GM18499 (cell line): Measurements from ENCODE around the gene ZBTB7C.
"Not testable (repeated sequence)": the region's sequence is repeated elsewhere in the genome, so short reads cannot be mapped to it uniquely, and the experiment has no call there.

ENCODE experiments used
- ATAC-seq: cut with Tn5 transposase; IDR thresholded peaks from one replicate; pipeline ENCODE4 v1.9.1; 2021; ENCODE audit warnings: moderate number of reproducible peaks; ENCODE audit not compliant: insufficient read depth, unreplicated experiment

Gene ZBTB7C

DNA sequence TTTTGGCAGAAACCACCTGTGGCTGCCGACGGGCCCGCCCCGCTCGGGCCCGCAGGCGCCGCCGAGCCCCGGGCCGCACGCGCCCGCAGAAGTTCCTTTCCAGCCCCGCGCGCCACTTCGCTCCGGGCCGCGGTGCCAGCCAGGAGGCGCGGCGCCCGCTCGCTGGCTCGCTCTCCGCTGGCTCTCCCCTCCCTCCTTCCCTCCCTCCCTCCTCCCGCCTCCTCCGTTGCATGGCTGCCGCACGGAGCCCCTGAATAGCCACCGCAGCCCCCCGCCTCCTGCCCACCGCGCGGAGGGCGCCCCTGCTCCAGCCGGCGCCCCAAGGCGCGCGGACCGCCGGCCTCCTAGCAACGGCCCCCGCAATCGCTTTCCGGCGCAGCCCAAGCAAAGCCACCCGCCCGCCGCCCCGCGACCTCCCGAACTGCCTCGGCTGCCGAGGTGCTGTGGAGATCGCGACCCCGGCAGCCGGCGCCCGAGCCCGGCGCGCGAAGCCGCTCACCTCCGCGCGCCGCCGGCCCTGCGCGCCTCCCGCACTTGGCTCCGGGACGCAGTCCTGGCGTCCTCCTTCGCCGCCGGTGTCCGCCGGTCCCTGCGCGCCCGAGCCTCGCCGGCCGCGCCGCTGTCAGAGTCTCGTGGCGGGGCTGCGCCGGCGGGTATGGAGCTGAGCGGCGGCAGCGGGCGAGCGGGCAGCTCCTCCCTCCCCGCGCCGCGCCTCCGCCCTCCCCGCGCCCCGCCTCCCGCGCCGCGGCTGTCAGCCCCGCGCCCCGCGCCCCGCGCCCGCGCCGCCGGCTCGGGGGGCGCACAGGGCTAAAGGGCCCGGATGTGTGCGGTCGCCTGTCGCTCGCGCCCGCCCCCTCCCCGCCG is at the start of gene ZBTB7C:
Gene ZBTB7C, minus strand, starts transcription at position 657 of the 864 bp plus-strand sequence.
- no peak for ATAC-seq

- ATAC-seq: no peak
Measured at GRCh38 chr18:48456838-48457237, 47.7 kb upstream of the ZBTB7C start.

GRCh38 chr18:48455555-48456478 is 46.6 kb upstream of the ZBTB7C start:
- ATAC-seq: no peak

DNA sequence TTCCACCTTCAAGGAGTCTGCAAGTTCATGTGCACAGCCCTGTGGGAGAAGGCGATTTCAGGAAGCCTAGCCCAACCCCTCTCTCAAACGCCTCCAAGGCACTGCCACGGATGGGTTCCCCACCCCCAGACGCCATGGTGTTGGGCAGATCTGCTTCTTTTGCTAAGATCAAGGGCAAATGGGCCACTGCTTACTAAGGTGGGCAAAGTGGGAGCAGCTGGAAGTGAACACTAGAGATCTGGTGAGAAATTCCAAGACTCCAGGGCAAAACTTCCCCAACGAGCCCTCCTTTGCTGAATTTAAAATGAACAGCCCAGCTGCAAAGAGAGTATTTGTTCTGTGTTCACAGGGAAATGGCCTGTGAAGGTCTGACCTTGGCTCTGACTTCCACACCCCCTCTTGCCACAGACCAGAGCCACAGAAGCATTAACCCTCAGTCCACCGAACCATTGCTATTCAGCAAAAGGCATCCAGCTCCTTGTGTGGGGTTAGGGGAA is 45.1 kb upstream of the ZBTB7C start:
- no peak for ATAC-seq

GRCh38 chr18:48453330-48454066 is 44.3 kb upstream of the ZBTB7C start:
- no peak for ATAC-seq

DNA sequence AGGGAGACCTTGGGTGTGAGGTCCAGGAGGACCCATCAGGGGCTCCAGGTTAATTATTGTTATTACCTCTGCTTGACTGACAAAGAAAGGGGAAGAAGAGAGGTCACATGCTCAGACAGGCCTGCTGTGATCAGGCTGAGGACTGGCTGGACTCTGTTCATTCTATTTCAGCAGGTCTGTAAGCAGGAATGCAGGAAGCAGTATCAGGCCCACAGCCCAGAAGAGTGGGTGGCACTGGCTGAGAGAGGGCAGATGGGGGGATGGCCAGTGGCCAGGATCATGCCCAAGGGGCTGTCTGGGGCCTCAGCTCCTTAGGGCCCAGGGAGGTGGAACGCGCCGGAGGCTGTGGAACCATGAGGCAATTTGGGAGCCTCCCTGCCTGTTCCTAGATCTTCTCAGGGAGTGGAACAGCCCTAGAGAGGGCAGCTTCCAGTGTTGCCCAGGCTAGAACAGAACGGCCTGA is 43.7 kb upstream of the ZBTB7C start:
- no peak for ATAC-seq

DNA sequence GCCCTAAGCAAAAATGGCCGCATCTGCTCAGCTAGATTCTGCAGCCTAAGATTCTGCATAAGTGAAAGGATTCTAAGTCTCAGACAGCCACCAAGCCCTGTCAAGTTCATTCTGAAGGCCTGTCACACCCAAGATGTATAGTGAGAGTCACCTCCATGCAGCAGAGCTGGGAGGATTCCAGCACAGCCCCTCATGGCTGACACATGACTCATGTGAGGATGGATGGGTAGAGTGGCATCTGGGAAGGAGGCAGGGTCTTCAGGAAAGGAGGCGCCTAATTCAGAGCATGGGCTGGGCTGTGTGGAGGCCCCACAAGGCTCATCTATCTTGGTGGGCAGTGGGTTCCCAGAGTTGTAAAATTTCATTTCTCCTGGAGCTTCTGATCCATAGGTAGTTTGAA is 41.5 kb upstream of the ZBTB7C start:
- ATAC-seq: no peak

- no peak for ATAC-seq
Measured at GRCh38 chr18:48446582-48447225, 37.5 kb upstream of the ZBTB7C start.

DNA sequence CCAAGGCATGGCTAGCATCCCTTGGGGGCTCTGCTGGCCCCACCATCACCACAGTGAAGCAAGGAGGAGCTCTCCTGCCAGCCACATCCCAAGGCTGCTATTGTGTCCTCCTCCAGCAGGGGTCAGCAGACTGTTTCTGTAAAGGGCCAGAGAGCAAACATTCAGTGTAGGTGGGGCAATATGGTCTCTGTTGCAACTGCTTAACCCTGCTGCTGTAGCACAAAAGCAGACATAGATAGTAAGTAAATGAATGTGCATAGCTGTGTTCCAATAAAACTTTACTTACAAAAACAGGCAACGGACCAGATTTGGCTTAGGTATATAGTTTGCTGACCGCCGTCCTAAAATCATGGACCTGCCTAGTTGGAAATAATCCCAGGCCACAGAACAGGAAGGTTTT is 36.4 kb upstream of the ZBTB7C start:
- ATAC-seq: no peak

DNA sequence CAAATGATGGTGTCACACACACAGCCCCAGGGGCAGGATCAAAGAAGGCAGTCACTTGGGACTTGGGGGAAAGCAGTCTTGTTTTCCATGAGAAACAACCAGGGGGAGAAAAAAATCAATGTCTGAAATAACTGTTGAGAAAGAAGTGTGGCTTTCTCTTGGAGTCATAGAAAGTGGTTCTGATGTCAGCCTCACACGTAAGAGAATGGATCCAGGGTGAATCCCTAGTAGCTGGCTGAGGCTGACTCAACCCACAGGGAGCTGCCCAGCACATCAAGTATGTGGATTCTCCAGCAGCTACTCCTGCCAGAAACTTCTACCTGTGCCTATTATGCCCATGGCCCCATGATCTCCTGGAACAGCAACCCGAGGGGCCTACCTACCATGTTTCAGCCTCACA is 33.6 kb upstream of the ZBTB7C start:
- ATAC-seq: no peak

- no peak for ATAC-seq
Measured at GRCh38 chr18:48441405-48441881, 32.3 kb upstream of the ZBTB7C start.

DNA sequence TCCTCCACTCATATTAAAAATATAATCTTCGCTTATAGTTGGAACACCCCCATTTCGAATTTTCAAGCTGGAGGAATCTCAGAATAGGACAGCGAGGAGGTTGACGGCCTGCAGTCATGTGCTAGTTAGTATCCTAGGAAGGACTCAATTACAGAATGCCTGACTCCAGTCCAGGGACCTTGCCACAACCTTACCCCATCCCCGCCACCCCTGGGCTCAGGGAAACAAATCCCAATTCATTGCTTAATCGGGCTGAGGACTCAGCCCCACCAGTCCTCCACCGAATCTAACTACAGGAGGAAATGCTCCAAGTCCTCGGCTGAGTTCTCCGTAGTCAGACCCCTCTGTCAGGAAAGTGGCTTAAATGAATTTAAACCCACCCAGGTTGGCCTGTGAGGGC is 31.7 kb upstream of the ZBTB7C start:
- ATAC-seq: no peak

GRCh38 chr18:48436907-48437306 is 27.7 kb upstream of the ZBTB7C start:
- ATAC-seq: no peak

DNA sequence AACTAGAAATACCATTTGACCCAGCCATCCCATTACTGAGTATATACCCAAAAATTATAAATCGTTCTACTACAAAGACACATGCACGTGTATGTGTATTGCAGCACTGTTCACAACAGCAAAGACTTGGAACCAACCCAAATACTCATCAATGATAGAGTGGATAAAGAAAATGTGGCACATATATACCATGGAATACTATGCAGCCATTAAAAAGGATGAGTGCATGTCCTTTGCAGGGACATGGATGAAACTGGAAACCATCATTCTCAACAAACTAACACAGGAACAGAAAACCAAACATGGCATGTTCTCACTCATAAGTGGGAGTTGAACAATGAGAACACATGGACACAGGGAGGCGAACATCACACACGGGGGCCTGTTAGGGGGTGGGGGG is 25.2 kb upstream of the ZBTB7C start:
- ATAC-seq: not testable (repeated sequence)

GRCh38 chr18:48433541-48433940 is 24.4 kb upstream of the ZBTB7C start:
- ATAC-seq: no peak

DNA sequence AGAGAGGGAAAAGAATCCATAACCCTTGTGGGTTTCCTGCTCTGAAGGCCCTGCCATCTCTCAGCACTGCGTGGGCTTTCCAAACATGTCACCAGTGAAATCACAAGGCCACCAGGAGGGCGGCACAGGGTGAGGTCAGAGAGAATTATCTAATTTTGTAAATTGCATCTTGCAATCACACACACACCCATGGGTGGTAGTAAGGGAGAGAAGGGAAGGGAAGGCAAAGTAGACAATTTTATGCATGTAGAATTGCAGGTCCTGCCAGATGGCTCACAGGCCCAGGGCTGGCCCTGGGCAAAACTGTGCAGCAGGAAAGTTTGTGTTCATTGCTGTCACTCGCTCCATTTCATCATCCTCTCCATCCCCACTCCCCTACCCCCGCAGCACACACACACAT is 21.0 kb upstream of the ZBTB7C start:
- ATAC-seq: no peak

DNA sequence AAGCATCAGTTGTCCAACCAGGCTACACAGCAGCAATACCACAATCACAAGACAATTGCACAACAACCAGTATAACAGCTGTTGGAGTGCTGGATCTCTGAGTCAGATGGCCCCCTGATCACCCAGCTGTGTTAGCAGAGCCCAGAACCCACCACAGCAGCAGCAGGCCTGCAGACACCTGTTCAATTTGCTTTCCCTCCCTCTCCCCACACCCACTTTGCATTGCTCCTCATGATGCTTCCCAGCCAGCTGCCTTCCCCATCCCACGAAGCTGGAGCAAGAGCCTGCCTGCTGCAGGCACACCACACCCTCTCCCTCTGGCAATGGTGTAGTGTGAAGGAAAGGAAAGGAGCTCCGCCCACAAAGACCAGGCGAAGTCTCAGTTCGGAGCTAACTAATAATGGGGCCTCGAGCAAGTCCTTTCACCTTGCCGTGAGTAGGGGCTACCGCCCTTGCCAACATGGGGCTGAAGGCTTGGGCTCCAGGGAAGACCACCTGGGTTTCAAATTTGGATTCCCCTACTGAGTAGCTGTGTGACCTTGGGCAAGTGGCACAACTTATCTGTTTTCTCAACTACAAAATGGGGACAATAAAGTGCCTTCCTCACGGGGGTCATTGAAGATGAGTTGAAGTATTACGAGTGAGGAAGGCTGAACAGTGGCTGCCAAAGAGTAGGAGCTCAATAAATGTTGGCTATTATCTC is 19.4 kb upstream of the ZBTB7C start:
- ATAC-seq: no peak

DNA sequence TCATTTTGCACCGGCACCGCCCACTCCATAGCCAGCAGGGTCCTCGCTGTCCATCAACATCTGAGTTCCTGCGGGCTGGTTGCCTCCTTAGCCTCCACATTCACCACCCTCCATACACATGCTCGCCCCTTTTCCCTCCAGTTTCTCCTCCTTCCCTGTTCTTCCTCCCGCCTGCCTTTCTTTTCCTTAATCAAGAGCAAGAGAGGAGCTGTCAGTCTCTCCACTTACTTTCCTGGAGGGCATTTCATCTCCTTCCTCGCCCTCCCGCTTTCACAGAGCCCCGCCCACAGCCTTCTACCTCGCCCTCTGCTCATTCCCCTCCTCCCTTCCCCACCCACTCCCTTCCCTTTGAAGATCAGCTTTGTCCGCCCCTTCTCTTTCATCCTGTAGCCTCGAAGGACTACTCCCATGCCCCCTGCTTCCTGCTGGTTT is 13.8 kb upstream of the ZBTB7C start:
- no peak for ATAC-seq
